ENCODE results near the gene FLT3.

DNA sequence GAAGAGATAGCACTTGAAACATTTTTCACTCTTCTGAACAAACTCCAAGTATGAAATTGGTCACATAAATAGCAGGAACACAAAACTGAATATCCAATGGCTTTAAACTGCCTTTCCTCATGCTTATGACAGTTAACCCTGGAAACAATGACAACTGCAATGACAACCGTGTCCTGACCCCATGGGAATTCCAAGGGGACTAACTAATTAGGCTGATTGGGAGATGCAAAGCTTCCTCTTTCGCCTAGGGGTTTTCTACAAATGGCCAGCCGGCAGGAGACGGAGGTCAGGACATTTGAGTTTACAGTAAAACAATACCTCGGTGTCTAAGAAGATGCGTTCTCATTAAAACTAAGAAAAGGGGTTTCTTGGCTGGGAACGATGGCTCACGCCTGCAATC, 58.9 kb downstream of the FLT3 start:
- TF ChIP-seq CTCF (conservative IDR thresholded peaks at IDR 0.05): no peak
- no peak for TF ChIP-seq ZFX (IDR thresholded peaks at IDR 0.05)

All from C4-2B (cell line).